Astrocyte (in vitro differentiated cells and primary cell): ENCODE measurements around the gene ECE1.

Experiments
- EZH2 ChIP-seq: IDR thresholded peaks from 2 replicates; pipeline ENCODE4 v1.6.1; 2012; ENCODE audit warnings: mild to moderate bottlenecking, low read length, inconsistent platforms; ENCODE audit not compliant: insufficient read depth
- TF ChIP-seq, protein P1 (sequence below): IDR thresholded peaks from 2 replicates; pipeline ENCODE4 v1.5.1; 2011; ENCODE audit warnings: low read depth, mild to moderate bottlenecking, inconsistent platforms, low read length, moderate library complexity; ENCODE audit not compliant: insufficient read depth

DNA sequence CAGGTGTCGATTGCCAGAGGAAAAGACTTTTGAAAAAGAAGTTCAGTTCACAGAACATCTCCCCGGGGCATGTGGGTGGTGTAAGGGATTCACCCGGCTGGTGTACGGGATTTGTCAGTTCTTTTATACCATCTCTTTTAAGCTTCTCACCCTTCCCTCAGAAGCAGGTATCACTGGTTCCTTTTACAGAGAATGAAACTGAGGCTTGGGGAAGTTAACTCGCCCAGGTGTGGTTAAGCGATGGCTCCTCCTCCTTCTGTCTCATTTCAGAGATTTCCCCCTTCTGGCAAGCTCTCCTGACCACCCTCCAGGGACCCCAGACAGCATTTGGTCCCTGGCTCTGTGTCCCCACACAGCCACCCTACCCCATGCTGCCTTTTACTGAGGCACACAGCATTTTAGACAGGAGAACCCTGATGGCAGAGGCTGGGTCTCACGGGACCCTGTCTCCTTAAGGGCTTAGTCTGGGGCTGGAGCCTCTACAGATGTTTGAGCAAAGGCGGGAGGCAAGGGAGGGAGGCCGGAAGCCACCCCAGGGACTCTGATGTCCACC lies 2.8 kb upstream of the ECE1 start:
- TF ChIP-seq EZH2: no peak
- TF ChIP-seq, protein P1, sequence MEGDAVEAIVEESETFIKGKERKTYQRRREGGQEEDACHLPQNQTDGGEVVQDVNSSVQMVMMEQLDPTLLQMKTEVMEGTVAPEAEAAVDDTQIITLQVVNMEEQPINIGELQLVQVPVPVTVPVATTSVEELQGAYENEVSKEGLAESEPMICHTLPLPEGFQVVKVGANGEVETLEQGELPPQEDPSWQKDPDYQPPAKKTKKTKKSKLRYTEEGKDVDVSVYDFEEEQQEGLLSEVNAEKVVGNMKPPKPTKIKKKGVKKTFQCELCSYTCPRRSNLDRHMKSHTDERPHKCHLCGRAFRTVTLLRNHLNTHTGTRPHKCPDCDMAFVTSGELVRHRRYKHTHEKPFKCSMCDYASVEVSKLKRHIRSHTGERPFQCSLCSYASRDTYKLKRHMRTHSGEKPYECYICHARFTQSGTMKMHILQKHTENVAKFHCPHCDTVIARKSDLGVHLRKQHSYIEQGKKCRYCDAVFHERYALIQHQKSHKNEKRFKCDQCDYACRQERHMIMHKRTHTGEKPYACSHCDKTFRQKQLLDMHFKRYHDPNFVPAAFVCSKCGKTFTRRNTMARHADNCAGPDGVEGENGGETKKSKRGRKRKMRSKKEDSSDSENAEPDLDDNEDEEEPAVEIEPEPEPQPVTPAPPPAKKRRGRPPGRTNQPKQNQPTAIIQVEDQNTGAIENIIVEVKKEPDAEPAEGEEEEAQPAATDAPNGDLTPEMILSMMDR: no peak
